NB4 (cell line): Measurements from ENCODE around the gene ST6GALNAC2.

Source experiments
- MYC ChIP-seq: IDR thresholded peaks from 2 replicates; pipeline ENCODE4 v1.6.1; 2011; ENCODE audit warnings: low read depth, low read length
- POLR2A ChIP-seq: IDR thresholded peaks from 2 replicates; pipeline ENCODE4 v1.6.1; 2011; ENCODE audit warnings: mild to moderate bottlenecking; ENCODE audit not compliant: insufficient read length; ENCODE audit errors: extremely low read depth
- TF ChIP-seq, protein P1 (sequence below): IDR thresholded peaks from one replicate; pipeline ENCODE4 v1.5.1; 2012; ENCODE audit warnings: low read depth, low read length
- TF ChIP-seq, protein P2 (sequence below): IDR thresholded peaks from 2 replicates; pipeline ENCODE4 v1.6.1; 2011; ENCODE audit warnings: low read depth, low read length

DNA sequence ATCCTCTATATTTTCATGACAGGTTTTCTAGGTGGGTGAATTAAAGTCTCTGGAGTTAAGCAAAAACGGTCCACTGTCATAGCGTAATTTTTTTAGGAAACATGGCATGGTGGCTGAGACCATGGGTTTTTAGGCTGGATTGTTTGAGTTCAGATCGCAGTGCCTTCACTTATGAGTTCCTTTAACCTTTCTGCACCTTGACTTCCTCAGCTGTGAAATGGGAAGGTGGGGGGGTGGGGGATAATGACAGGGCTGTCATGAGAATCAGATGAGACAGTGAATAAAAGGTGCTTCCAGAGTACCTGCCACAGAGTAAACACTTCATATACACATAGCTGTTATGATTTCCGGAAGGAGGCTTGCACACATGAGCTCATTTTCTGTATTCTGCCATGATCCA, 34.0 kb downstream of the ST6GALNAC2 start:
- TF ChIP-seq, protein P1, sequence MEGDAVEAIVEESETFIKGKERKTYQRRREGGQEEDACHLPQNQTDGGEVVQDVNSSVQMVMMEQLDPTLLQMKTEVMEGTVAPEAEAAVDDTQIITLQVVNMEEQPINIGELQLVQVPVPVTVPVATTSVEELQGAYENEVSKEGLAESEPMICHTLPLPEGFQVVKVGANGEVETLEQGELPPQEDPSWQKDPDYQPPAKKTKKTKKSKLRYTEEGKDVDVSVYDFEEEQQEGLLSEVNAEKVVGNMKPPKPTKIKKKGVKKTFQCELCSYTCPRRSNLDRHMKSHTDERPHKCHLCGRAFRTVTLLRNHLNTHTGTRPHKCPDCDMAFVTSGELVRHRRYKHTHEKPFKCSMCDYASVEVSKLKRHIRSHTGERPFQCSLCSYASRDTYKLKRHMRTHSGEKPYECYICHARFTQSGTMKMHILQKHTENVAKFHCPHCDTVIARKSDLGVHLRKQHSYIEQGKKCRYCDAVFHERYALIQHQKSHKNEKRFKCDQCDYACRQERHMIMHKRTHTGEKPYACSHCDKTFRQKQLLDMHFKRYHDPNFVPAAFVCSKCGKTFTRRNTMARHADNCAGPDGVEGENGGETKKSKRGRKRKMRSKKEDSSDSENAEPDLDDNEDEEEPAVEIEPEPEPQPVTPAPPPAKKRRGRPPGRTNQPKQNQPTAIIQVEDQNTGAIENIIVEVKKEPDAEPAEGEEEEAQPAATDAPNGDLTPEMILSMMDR = no peak
- TF ChIP-seq POLR2A (no peak), MYC (no peak)
- TF ChIP-seq, protein P2, sequence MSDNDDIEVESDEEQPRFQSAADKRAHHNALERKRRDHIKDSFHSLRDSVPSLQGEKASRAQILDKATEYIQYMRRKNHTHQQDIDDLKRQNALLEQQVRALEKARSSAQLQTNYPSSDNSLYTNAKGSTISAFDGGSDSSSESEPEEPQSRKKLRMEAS = no peak
